Measurements from ENCODE around the gene ATP2B2.

DNA sequence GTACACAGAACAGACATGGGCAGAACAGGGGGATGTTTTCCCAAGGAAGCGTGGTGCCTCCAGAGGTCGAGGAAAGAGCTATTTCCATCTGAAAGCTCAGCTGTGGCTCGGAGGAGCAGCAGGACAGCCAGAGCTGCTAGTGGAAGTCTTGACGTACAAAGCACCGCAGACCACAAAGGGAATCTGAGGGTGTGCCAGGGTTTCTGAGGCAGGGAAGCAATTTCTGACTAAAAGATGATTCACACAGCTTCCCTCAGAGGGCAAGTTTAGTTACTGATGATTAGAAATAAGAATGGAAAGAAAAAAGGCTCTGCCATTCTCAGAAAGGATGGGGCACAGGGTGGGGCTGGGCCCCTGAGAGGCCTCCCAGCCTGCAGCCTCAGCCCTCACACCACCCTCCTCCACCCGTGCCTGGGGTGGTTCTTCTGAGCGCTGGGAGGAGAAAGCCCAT, 138.7 kb downstream of the ATP2B2 start:
- TF ChIP-seq BHLHE40 (IDR thresholded peaks at IDR 0.05; ENCODE audit: low read depth, low read length): no peak
- no peak for TF ChIP-seq MAFK (IDR thresholded peaks at IDR 0.05; ENCODE audit: partially characterized antibody)
- no peak for TF ChIP-seq PHF8 (IDR thresholded peaks at IDR 0.05; ENCODE audit: borderline replicate concordance, low read depth)
